Adrenal gland (tissue), 12 donors: ENCODE measurements around the gene ZNF776. TPM values are rescaled to one million over a fixed set of nuclear protein-coding genes. Genes with fewer than 3 reads are reported as not detected.

ENCODE experiments used
- DNase-seq, 7 donors: peaks; one replicate each; pipeline ENCODE4 v3.0.0-alpha.2; 2019 to 2020
- H3K27ac ChIP-seq, 5 donors: fragments of 200-600 bp; sonication (generic) in 4 of 5; 1 replicate in 3 of 5; 2 replicates in 2 of 5; pipeline versions ENCODE4 v1.5.1 to v1.8.0; 2016 to 2020; ENCODE audit warnings: mild to moderate bottlenecking in 1 of 5
- H3K27me3 ChIP-seq: fragments of 200-600 bp; 2 replicates; pipeline ENCODE4 v1.8.0; 2021
- H3K36me3 ChIP-seq, 2 donors: fragments of 200-600 bp; replicated peaks in 1 of 2; 1 replicate in 1 of 2; 2 replicates in 1 of 2; pipeline versions ENCODE4 v1.5.1 to v1.8.0; 2018 to 2022
- H3K4me1 ChIP-seq, 2 donors: fragments of 200-600 bp; replicated peaks in 1 of 2; 1 replicate in 1 of 2; 2 replicates in 1 of 2; pipeline versions ENCODE4 v1.5.1 to v1.8.0; 2018 to 2021
- H3K4me3 ChIP-seq, 4 donors: fragments of 200-600 bp; sonication (generic) in 3 of 4; one replicate each; pipeline ENCODE4 v1.5.1; 2016 to 2018
- H3K9me3 ChIP-seq, 3 donors: fragments of 200-600 bp; sonication (generic) in 1 of 3; replicated peaks in 1 of 3; 1 replicate in 2 of 3; 2 replicates in 1 of 3; pipeline versions ENCODE4 v1.5.1 to v1.8.0; 2016 to 2021
- CTCF ChIP-seq, 6 experiments: fragments of 450-650 bp in 4 of 6; fragments of 200-600 bp in 2 of 6; sonication (generic) in 1 of 6; IDR thresholded peaks; 1 replicate in 5 of 6; 2 replicates in 1 of 6; pipeline versions ENCODE4 v1.5.1 to v1.8.0; 2016 to 2021; ENCODE audit warnings: antibody characterized with exemption in 6 of 6, mild to moderate bottlenecking in 2 of 6, moderate library complexity in 1 of 6
- POLR2A ChIP-seq, 2 donors: fragments of 450-650 bp; IDR thresholded peaks; one replicate each; pipeline ENCODE4 v1.6.1; 2017; ENCODE audit warnings: antibody characterized with exemption in 2 of 2, mild to moderate bottlenecking in 2 of 2, moderate library complexity in 1 of 2
- WGBS, 4 donors: extraction: QIAGEN DNeasy Blood & Tissue Kit in 2 of 4; methylation state at CpG; one replicate each; pipeline versions ENCODE4 v1.1.5 to v1.1.7; 2013 to 2017; 5-methylcytosine and 5-hydroxymethylcytosine counted together
- intact Hi-C, 2 donors: fragments of 100-400 bp; cut with DNase I; formaldehyde crosslinking; loops; one replicate each; pipeline versions ENCODE4 v1.14.1 to v1.15.0; 2022 to 2023
- polyA plus RNA-seq, 3 donors: library from polyadenylated mRNA; stranded (reverse); fragments of 200-250 nt in 2 of 3; fragments of 350-450 nt in 1 of 3; fragmentation: Illumina TruSeq in 1 of 3; extraction: RNeasy Lipid Tissue Mini Kit (QIAGEN cat#74804) in 1 of 3; gene quantifications; one replicate each; pipeline ENCODE4 v1.2.3, GENCODE V29; 2013 to 2014
- total RNA-seq, 9 donors: library from RNA; depleted of rRNA in 4 of 9; stranded (reverse); fragments of >200 nt in 4 of 9; fragments of 120-200 nt in 1 of 9; fragmentation: NEBNext Ultra II Directional in 1 of 9; extraction: Animal tissue kit (Norgen Biotek cat#: 25700) in 1 of 9; gene quantifications; one replicate each; pipeline versions ENCODE4 v1.1.0 to v1.2.4, GENCODE V29; 2013 to 2023
- donor health status: healthy with polysubstance abuse.
- donor health status: Bipolar disorder and iron deficiency.
- donor health status: DM: yes; HTN: yes; CAD: no.
- donor health status: DM: no; HTN: no; CAD: no.
- donor health status: DM: no; HTN: no; CAD: no.
- donor health status: DM: yes; HTN: yes; CAD: no.

ZNF776 gene
- total and polyA plus RNA-seq, 12 donors = 2.2 to 26.3 (median 14.2) TPM

DNA sequence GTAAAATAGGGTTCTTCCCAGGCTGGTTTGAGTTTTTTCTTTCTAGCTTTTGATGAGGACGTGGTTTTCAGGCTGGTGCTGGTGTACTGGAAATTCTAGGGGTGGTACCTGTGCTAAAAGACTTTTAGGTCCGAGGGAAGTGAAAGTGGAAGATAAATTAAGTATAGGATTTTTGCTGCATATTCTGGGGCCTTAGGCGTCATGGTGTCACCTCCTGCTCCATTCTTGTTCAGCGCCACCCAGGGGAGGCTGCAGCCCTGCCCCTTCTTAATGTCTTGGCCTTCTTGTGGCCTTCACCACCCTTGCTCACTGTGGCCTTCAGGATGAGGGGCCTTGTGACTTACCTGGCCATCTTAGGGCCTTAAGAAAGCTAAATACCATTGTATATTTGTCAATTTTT lies 55.7 kb downstream of the ZNF776 start:
- intact Hi-C loops = no loop called here
- no peaks in the 10 kb centered on the region for H3K36me3 ChIP-seq
- 80 to 88% (median 88%) methylated on average over 4 of the region's 4 CpGs for WGBS, 4 donors

DNA sequence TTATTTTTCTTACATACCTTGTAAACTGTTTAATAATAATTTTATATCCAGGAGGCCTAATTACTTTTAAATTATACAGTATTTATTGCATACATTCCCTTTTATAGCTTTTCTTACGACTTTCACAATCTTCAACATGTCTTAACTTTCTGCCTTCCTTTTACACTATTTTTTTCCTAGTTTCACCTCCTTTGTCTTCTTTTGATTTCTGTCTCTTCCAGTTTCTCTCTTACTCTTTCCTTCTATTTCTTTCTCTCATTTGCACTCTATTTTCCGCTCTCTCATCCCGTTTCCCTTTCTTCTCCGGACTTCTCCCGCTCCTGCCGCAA lies 56.6 kb downstream of the ZNF776 start:
- no peak for DNase-seq
- no peaks in the 10 kb centered on the region for H3K9me3 ChIP-seq
- H3K27me3 ChIP-seq = no peaks in the 10 kb centered on the region
- WGBS, 4 donors = 9 to 15% (median 12%) methylated on average over 6 of the region's 6 CpGs
- peak overlapping the region in 3 of 4 donors; percentile 8 to 60 (median 51) for H3K4me3 ChIP-seq
- H3K4me1 ChIP-seq = peaks cover 6 to 39% of the 10 kb centered on the region in 2 donors
- no peak for TF ChIP-seq CTCF (IDR thresholded peaks at IDR 0.05)
- no peak for TF ChIP-seq POLR2A (IDR thresholded peaks at IDR 0.05)
- H3K36me3 ChIP-seq = peaks cover 0 to under 1% of the 10 kb centered on the region in 2 donors
- H3K27ac ChIP-seq = peak overlapping the region in 3 of 5 donors; percentile 51 to 74 (median 62)
- intact Hi-C loops = no loop called here

More for the DNA sequence above, 55.7 kb downstream of the ZNF776 start:
- TF ChIP-seq POLR2A (IDR thresholded peaks at IDR 0.05) (no peak), CTCF (IDR thresholded peaks at IDR 0.05) (no peak)
- H3K27me3 ChIP-seq = no peaks in the 10 kb centered on the region
- no peak for DNase-seq
- H3K4me1 ChIP-seq = peaks cover 6 to 39% of the 10 kb centered on the region in 2 donors
- H3K27ac ChIP-seq = no peak overlapping the region
- H3K9me3 ChIP-seq = no peaks in the 10 kb centered on the region
- H3K4me3 ChIP-seq = no peak overlapping the region

- TF ChIP-seq POLR2A (IDR thresholded peaks at IDR 0.05) = no peak
- no peak for TF ChIP-seq CTCF (IDR thresholded peaks at IDR 0.05)
These were observed 57.1 kb downstream of the ZNF776 start for GRCh38 chr19:57803594-57804325.

DNA sequence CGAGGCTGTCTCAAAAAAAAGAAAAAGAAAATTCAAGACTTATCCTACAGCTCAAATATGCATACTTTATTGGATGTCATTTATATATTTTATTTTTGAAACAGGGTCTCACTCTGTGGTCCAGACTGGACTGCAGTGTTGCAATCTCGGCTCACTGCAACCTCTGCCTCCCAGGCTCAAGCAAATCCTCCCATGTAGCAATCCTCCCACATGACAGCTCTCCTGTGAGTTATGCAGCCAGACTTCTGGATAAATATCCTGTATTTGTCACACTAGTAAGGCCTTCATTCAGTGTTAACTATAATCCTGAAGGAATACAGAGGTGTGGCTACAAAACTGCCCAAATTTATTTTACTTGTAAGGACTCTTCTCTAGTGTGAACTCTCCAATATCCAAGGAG lies 60.9 kb downstream of the ZNF776 start:
- 86 to 100% (median 94%) methylated on average over 2 of the region's 2 CpGs for WGBS, 4 donors

More at GRCh38 chr19:57803594-57804325, 57.1 kb downstream of the ZNF776 start:
- H3K4me3 ChIP-seq = peak overlapping the region in 3 of 4 donors; percentile 8 to 60 (median 51)
- intact Hi-C loops = no loop called here
- H3K4me1 ChIP-seq = peaks cover 6 to 37% of the 10 kb centered on the region in 2 donors
- H3K27me3 ChIP-seq = no peaks in the 10 kb centered on the region
- H3K36me3 ChIP-seq = peaks cover 0 to 5% of the 10 kb centered on the region in 2 donors
- DNase-seq = peak in 3 of 7 donors; percentile 28 to 44 (median 39)
- no peaks in the 10 kb centered on the region for H3K9me3 ChIP-seq
- H3K27ac ChIP-seq = peak overlapping the region in 4 of 5 donors; percentile 51 to 74 (median 62)
- WGBS, 4 donors = 4 to 9% (median 5%) methylated on average over 19 of the region's 19 CpGs

More for the DNA sequence above, 60.9 kb downstream of the ZNF776 start:
- H3K4me3 ChIP-seq = no peak overlapping the region
- H3K4me1 ChIP-seq = peaks cover 6 to 19% of the 10 kb centered on the region in 2 donors
- intact Hi-C loops = no loop called here
- DNase-seq = no peak
- no peaks in the 10 kb centered on the region for H3K9me3 ChIP-seq
- H3K27ac ChIP-seq = no peak overlapping the region
- H3K36me3 ChIP-seq = peaks cover 0 to 15% of the 10 kb centered on the region in 2 donors
- no peaks in the 10 kb centered on the region for H3K27me3 ChIP-seq
- TF ChIP-seq CTCF (IDR thresholded peaks at IDR 0.05) (no peak), POLR2A (IDR thresholded peaks at IDR 0.05) (no peak)

Other genes with a start within 250 kb of the ZNF776 start
- gene ZNF773, start 246.9 kb upstream of the ZNF776 start, total RNA-seq = 10 to 100 TPM in 8 of 9 donors, 1 to 10 TPM in 1; 9.0 to 21.9 (median 11.9) TPM
- gene ZNF773, start 246.9 kb upstream of the ZNF776 start, polyA plus RNA-seq = 1 to 10 TPM; 3.1 to 9.1 (median 3.9) TPM
- gene ZNF549, start 219.5 kb upstream of the ZNF776 start, total RNA-seq = 1 to 10 TPM; 2.7 to 7.9 (median 5.9) TPM
- 1 to 10 TPM; 2.8 to 5.1 (median 2.8) TPM for gene ZNF549, start 219.5 kb upstream of the ZNF776 start, polyA plus RNA-seq
- 10 to 100 TPM in 3 of 9 donors, 1 to 10 TPM in 6; 2.7 to 13.3 (median 7.1) TPM for gene ZNF550, start 187.0 kb upstream of the ZNF776 start, total RNA-seq
- 1 to 10 TPM; 3.4 to 9.1 (median 4.5) TPM for gene ZNF550, start 187.0 kb upstream of the ZNF776 start, polyA plus RNA-seq
- 1 to 10 TPM; 2.1 to 7.9 (median 5.8) TPM for gene ZNF416, start 167.9 kb upstream of the ZNF776 start, total RNA-seq
- 1 to 10 TPM; 1.9 to 5.3 (median 2.3) TPM for gene ZNF416, start 167.9 kb upstream of the ZNF776 start, polyA plus RNA-seq
- 10 to 100 TPM in 1 of 9 donors, 1 to 10 TPM in 8; 2.8 to 10.5 (median 5.5) TPM for gene ZIK1, start 162.7 kb upstream of the ZNF776 start, total RNA-seq
- gene ZIK1, start 162.7 kb upstream of the ZNF776 start, polyA plus RNA-seq = 1 to 10 TPM; 1.5 to 4.0 (median 1.9) TPM
- 1 to 10 TPM; 1.2 to 5.5 (median 3.1) TPM for gene ZNF530, start 146.9 kb upstream of the ZNF776 start, total RNA-seq
- 1 to 10 TPM; 1.4 to 2.0 (median 1.9) TPM for gene ZNF530, start 146.9 kb upstream of the ZNF776 start, polyA plus RNA-seq
- 10 to 100 TPM; 11.6 to 25.2 (median 22.3) TPM for gene ZNF134, start 132.6 kb upstream of the ZNF776 start, total RNA-seq
- 10 to 100 TPM in 1 of 3 donors, 1 to 10 TPM in 2; 3.2 to 13.6 (median 4.1) TPM for gene ZNF134, start 132.6 kb upstream of the ZNF776 start, polyA plus RNA-seq
- gene ZNF211, start 113.6 kb upstream of the ZNF776 start, total RNA-seq = 10 to 100 TPM; 11.1 to 38.7 (median 15.3) TPM
- 10 to 100 TPM; 10.5 to 31.1 (median 21.6) TPM for gene ZNF211, start 113.6 kb upstream of the ZNF776 start, polyA plus RNA-seq
- under 1 TPM in 1 of 9 donors, not detected in 8; 0.14 TPM for gene ZSCAN4, start 77.9 kb upstream of the ZNF776 start, total RNA-seq
- under 1 TPM in 2 of 3 donors, not detected in 1; 0.07 to 0.16 TPM for gene ZSCAN4, start 77.9 kb upstream of the ZNF776 start, polyA plus RNA-seq
- gene ZNF551, start 64.8 kb upstream of the ZNF776 start, total RNA-seq = 10 to 100 TPM in 1 of 9 donors, 1 to 10 TPM in 8; 4.8 to 10.8 (median 7.3) TPM
- gene ZNF551, start 64.8 kb upstream of the ZNF776 start, polyA plus RNA-seq = 1 to 10 TPM in 1 of 3 donors, under 1 TPM in 2; 0.88 to 4.1 (median 0.91) TPM
- gene ZNF154, start 37.6 kb upstream of the ZNF776 start, total RNA-seq = 10 to 100 TPM in 2 of 9 donors, 1 to 10 TPM in 7; 2.1 to 13.1 (median 7.2) TPM
- 10 to 100 TPM in 1 of 3 donors, 1 to 10 TPM in 2; 5.1 to 11.7 (median 5.6) TPM for gene ZNF154, start 37.6 kb upstream of the ZNF776 start, polyA plus RNA-seq
- gene ZNF671, start 19.2 kb upstream of the ZNF776 start, total RNA-seq = 10 to 100 TPM in 5 of 9 donors, 1 to 10 TPM in 4; 8.8 to 22.6 (median 11.0) TPM
- gene ZNF671, start 19.2 kb upstream of the ZNF776 start, polyA plus RNA-seq = 10 to 100 TPM in 1 of 3 donors, 1 to 10 TPM in 2; 8.6 to 13.0 (median 8.6) TPM
- 10 to 100 TPM in 8 of 9 donors, 1 to 10 TPM in 1; 5.1 to 19.0 (median 15.7) TPM for gene ZNF586, start 22.9 kb downstream of the ZNF776 start, total RNA-seq
- gene ZNF586, start 22.9 kb downstream of the ZNF776 start, polyA plus RNA-seq = 1 to 10 TPM; 3.6 to 7.0 (median 5.4) TPM
- gene ZNF552, start 68.1 kb downstream of the ZNF776 start, total RNA-seq = 10 to 100 TPM in 1 of 9 donors, 1 to 10 TPM in 7, under 1 TPM in 1; 0.66 to 10.5 (median 5.4) TPM
- gene ZNF552, start 68.1 kb downstream of the ZNF776 start, polyA plus RNA-seq = 1 to 10 TPM; 3.2 to 3.9 (median 3.5) TPM
- gene ZNF587B, start 83.5 kb downstream of the ZNF776 start, total RNA-seq = 10 to 100 TPM in 5 of 9 donors, 1 to 10 TPM in 4; 5.0 to 20.1 (median 10.5) TPM
- 1 to 10 TPM; 3.1 to 7.9 (median 7.4) TPM for gene ZNF587B, start 83.5 kb downstream of the ZNF776 start, polyA plus RNA-seq
- gene ZNF587, start 103.0 kb downstream of the ZNF776 start, total RNA-seq = 10 to 100 TPM; 10.6 to 38.6 (median 22.2) TPM
- gene ZNF587, start 103.0 kb downstream of the ZNF776 start, polyA plus RNA-seq = 10 to 100 TPM in 2 of 3 donors, 1 to 10 TPM in 1; 6.2 to 72.0 (median 23.0) TPM
- 10 to 100 TPM in 8 of 9 donors, 1 to 10 TPM in 1; 8.1 to 37.6 (median 20.9) TPM for gene ZNF814, start 142.2 kb downstream of the ZNF776 start, total RNA-seq
- 10 to 100 TPM; 20.6 to 24.3 (median 22.2) TPM for gene ZNF814, start 142.2 kb downstream of the ZNF776 start, polyA plus RNA-seq
- 10 to 100 TPM in 7 of 9 donors, 1 to 10 TPM in 2; 5.8 to 20.8 (median 16.3) TPM for gene ZNF417, start 169.8 kb downstream of the ZNF776 start, total RNA-seq
- gene ZNF417, start 169.8 kb downstream of the ZNF776 start, polyA plus RNA-seq = 1 to 10 TPM; 1.8 to 9.0 (median 6.8) TPM
- gene ZNF418, start 188.6 kb downstream of the ZNF776 start, total RNA-seq = 1 to 10 TPM in 8 of 9 donors, under 1 TPM in 1; 0.42 to 9.0 (median 4.6) TPM
- 1 to 10 TPM; 3.8 to 6.7 (median 4.5) TPM for gene ZNF418, start 188.6 kb downstream of the ZNF776 start, polyA plus RNA-seq
- 1 to 10 TPM; 2.4 to 6.6 (median 5.6) TPM for gene ZNF256, start 200.9 kb downstream of the ZNF776 start, total RNA-seq
- gene ZNF256, start 200.9 kb downstream of the ZNF776 start, polyA plus RNA-seq = 1 to 10 TPM; 3.5 to 4.9 (median 3.5) TPM
- 1 to 10 TPM in 4 of 9 donors, under 1 TPM in 2, not detected in 3; 0.41 to 2.0 (median 1.1) TPM for gene C19orf18, start 227.7 kb downstream of the ZNF776 start, total RNA-seq
- 10 to 100 TPM in 1 of 3 donors, 1 to 10 TPM in 2; 1.2 to 13.8 (median 4.1) TPM for gene C19orf18, start 227.7 kb downstream of the ZNF776 start, polyA plus RNA-seq